Anterior cingulate cortex (tissue), 58 donors: ENCODE data around the gene MPG.
"Not testable (repeated sequence)": the region's sequence is repeated elsewhere in the genome, so short reads cannot be mapped to it uniquely, and the experiment has no call there.

Experiments used
- DNase-seq, 58 donors: peaks; one replicate each; lab custom pipeline; 2025; lab: John Stamatoyannopoulos, UW

MPG gene

GRCh38 chr16:77807-78443 lies at the start of gene MPG:
TSS of gene MPG (plus strand) at chr16:78225. CDS start at chr16:78310, 85 bp downstream.
- peak in 57 of 58 donors; percentile 23 to 88 (median 75) for DNase-seq

GRCh38 chr16:30627-31026 lies 47.4 kb upstream of the MPG start:
- not testable (repeated sequence) for DNase-seq

GRCh38 chr16:33154-33876 lies 44.7 kb upstream of the MPG start:
- DNase-seq: not testable (repeated sequence)

GRCh38 chr16:33877-34647 lies 44.0 kb upstream of the MPG start:
- no peak for DNase-seq

- DNase-seq: no peak
Observed at GRCh38 chr16:34648-34987, 43.4 kb upstream of the MPG start.

- peak in 1 of 58 donors; percentile 28 for DNase-seq
Observed at GRCh38 chr16:35011-35677, 42.9 kb upstream of the MPG start.

- DNase-seq: no peak
Observed at GRCh38 chr16:35678-36305, 42.2 kb upstream of the MPG start.

GRCh38 chr16:36336-36984 lies 41.6 kb upstream of the MPG start:
- DNase-seq: no peak

- no peak for DNase-seq
Observed at GRCh38 chr16:37511-37910, 40.5 kb upstream of the MPG start.

GRCh38 chr16:38206-38605 lies 39.8 kb upstream of the MPG start:
- not testable (repeated sequence) for DNase-seq

- no peak for DNase-seq
Observed at GRCh38 chr16:38941-39892, 38.8 kb upstream of the MPG start.

GRCh38 chr16:41439-42068 lies 36.5 kb upstream of the MPG start:
- no peak for DNase-seq

- no peak for DNase-seq
Observed at GRCh38 chr16:42069-42457, 36.0 kb upstream of the MPG start.

- DNase-seq: no peak
Observed at GRCh38 chr16:42691-43090, 35.3 kb upstream of the MPG start.

GRCh38 chr16:43294-43693 lies 34.7 kb upstream of the MPG start:
- DNase-seq: no peak

GRCh38 chr16:44655-45054 lies 33.4 kb upstream of the MPG start:
- no peak for DNase-seq

GRCh38 chr16:45454-45853 lies 32.6 kb upstream of the MPG start:
- no peak for DNase-seq

GRCh38 chr16:46510-46909 lies 31.5 kb upstream of the MPG start:
- DNase-seq: not testable (repeated sequence)
